HG02938 (cell line): ENCODE data around the gene PTBP1.
"Not testable (repeated sequence)": the region's sequence is repeated elsewhere in the genome, so short reads cannot be mapped to it uniquely, and the experiment has no call there.

Experiments
- ATAC-seq: cut with Tn5 transposase; IDR thresholded peaks from one replicate; pipeline ENCODE4 v1.9.1; 2021; ENCODE audit warnings: mild to moderate bottlenecking, moderate library complexity; ENCODE audit not compliant: unreplicated experiment

The PTBP1 gene

DNA sequence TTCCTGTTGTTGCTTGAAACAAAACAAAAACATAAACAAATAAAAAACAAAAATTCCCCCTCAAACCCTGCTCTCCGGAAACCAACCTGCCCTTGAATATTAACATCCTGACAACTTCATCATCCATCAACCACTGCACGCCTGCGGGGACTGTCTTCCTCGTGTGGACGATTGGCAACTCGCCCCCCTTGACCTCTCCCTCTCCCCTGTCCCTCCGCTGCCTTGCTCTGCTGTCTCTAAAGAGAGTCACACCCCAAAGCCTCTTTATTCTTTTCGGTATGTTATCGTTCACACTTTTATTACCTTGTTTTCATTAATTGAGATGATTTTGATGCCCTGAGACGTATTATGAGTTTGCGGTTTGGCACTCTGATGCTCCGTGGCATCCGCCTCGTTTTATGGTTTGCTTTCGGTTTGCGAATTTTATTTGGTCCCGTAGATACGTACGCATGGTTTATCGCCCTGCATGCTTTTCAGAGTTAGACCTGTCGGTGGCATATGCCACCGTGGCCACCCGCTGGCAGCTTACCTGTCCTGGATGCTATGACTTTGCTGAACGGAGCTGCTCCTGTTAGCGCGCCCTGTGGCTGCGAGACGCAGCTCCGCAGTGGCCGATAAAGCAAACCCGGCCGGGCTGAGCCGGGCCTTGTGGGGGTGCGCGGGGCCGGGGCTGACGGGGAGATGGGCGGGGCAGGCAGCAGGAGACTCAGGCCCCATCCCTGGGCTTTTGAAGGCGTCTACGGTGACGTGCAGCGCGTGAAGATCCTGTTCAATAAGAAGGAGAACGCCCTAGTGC, 10.6 kb downstream of the PTBP1 start:
- ATAC-seq, result no peak

DNA sequence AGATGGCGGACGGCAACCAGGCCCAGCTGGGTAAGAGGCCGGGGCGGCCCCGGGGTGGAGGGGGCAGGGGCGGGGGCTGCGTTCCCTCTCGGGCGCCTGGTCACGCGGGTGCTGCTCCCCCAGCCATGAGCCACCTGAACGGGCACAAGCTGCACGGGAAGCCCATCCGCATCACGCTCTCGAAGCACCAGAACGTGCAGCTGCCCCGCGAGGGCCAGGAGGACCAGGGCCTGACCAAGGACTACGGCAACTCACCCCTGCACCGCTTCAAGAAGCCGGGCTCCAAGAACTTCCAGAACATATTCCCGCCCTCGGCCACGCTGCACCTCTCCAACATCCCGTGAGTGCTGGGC, 11.1 kb downstream of the PTBP1 start:
- ATAC-seq, result no peak

DNA sequence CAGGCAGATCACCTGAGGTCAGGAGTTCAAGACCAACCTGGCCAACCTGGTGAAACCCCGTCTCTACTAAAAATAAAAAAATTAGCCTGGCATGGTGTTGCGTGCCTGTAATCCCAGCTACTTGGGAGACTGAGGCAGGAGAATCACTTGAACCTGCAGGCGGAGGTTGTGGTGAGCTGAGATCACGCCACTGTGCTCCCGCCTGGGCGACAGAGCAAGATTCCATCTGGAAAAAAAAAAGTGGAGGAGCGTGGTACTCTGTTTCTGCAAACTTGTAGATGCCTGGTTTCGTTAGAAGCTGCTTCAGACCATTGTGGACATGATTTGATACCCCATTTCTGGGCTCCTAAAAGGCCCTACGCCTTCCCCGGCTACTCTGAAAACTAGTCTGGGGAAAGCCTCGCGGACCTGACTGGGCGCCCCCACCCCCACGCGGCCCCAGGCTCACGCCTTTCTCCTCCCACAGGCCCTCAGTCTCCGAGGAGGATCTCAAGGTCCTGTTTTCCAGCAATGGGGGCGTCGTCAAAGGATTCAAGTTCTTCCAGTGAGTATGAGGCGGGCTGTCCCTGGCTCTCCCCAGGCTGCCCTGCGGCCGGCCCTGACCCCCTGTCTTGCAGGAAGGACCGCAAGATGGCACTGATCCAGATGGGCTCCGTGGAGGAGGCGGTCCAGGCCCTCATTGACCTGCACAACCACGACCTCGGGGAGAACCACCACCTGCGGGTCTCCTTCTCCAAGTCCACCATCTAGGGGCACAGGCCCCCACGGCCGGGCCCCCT, 13.0 kb downstream of the PTBP1 start:
- no peak for ATAC-seq

GRCh38 chr19:810883-811489, 13.7 kb downstream of the PTBP1 start:
- ATAC-seq, result no peak

GRCh38 chr19:811506-812048, 14.3 kb downstream of the PTBP1 start:
- ATAC-seq, result no peak

DNA sequence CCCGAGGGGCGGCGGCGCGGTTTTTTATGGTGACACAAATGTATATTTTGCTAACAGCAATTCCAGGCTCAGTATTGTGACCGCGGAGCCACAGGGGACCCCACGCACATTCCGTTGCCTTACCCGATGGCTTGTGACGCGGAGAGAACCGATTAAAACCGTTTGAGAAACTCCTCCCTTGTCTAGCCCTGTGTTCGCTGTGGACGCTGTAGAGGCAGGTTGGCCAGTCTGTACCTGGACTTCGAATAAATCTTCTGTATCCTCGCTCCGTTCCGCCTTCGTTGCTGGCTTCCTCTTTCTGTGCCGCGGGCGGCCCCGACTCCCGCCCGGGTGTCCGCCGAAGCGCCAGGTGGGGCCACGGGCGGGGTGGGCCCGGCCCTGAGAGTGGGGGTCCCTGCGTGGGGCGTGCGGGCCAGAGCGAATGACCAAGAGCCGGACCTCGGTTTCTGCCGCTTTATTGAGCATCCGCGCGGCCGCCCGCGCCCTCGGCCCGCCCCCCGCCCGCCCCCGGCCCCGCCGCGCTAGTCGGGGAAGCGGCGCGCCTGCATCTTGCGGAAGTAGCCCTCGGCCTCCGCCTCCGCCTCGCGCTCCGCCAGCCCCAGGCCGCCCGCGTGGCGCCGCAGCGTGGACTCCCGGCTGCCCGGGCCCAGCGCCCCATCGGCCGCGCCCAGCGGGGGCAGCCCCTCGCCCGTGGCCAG, 14.9 kb downstream of the PTBP1 start:
- ATAC-seq, result no peak

DNA sequence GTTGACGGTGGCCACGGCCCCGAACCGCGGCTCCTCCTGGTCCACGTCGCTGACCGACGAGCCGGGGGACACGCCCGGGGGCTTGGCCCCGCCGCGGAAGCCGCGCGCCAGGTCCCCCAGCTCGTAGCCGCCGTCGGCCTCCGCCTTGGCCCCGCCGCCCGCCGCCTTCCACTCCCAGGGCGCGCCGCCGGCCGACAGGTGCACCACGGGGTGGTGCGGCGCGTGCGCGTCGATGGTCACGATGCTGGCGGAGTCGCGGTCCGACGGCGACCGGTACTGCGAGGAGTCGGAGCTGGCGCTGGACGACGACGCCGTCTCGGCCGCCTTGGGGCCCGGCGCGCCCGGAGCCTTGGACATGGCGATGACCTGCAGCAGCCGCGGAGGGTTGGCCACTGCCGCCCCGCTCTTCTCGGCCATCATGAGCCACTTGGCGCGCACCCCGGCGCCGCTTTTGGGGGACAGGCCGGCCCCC, 15.5 kb downstream of the PTBP1 start:
- no peak for ATAC-seq

DNA sequence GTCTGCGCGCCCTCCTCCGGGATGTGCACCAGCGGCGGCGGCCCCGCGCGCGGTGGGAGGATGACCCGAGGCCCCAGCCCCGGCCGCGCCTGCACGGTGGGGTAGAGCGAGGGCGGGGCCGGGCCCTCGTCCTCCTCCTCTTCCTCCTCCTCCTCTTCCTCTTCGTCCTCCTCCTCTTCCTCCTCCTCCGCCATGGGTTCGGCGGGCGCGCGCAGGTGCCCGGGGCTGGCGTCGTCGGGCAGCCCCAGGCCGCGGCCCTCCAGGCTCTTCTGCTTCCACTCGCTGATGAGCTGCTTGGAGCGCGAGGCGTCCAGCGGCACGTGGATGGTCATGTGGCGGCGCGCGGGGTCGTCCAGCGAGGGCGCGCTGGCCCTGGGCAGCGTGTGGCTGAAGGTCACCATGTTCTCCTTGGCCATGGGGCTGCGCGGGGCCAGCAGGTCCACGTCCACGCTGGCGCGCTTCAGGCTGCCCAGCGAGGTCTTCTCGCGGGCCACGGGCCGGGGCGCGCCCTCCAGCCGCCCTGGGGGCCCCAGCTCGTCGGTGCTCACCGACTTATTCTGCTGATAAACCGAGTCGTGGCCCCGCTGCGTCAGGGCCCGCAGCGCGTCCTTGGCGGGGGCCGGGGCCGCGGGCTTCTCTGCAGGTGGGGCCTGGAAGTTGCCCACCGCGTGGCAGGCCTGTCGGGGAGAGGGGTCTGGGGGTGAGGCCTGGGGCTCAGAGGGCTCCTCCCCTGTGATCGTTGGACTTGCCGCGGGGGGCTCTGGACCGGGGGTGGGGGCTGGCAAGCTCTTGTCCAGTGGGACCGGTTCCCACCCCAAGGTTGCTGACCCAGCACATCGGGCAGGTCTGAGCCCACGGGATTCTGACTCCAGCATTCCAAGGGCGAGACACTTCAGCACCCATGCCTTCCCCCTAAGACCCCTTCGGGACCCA, 16.2 kb downstream of the PTBP1 start:
- no peak for ATAC-seq

- no peak for ATAC-seq
These were observed 17.2 kb downstream of the PTBP1 start for GRCh38 chr19:814152-815078.

DNA sequence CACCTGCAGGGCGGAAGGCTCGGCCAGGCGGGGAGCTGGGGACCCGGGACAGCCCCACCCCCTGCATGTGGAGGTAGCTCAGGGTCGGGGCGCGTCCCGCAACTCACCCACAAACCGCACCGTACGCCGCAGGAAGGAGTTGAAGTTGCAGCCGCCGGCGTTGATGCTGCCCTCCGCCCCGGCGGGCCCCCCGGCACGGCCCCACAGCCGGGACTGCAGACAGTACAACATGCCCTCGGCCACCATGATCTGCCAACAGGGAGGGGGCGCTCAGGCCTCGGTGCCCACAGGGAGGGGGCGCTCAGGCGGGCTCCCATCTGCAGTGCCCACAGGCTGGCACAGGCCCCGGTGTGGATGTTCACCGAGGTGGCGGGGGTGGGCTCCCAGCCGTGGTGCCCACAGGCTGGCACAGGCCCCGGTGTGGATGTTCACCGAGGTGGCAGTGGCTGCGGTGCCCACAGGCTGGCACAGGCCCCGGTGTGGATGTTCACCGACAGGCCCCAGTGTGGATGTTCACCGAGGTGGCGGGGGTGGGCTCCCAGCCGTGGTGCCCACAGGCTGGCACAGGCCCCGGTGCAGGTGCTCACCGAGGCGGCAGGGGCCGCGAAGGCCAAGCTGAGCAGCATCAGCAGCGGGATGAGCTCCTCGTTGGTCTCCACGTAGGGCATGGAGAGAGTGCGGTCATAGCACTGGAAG, 18.0 kb downstream of the PTBP1 start:
- ATAC-seq, result no peak

GRCh38 chr19:815775-816499, 18.7 kb downstream of the PTBP1 start:
- no peak for ATAC-seq

GRCh38 chr19:816500-816857, 19.2 kb downstream of the PTBP1 start:
- no peak for ATAC-seq

GRCh38 chr19:820212-820611, 23.0 kb downstream of the PTBP1 start:
- not testable (repeated sequence) for ATAC-seq

DNA sequence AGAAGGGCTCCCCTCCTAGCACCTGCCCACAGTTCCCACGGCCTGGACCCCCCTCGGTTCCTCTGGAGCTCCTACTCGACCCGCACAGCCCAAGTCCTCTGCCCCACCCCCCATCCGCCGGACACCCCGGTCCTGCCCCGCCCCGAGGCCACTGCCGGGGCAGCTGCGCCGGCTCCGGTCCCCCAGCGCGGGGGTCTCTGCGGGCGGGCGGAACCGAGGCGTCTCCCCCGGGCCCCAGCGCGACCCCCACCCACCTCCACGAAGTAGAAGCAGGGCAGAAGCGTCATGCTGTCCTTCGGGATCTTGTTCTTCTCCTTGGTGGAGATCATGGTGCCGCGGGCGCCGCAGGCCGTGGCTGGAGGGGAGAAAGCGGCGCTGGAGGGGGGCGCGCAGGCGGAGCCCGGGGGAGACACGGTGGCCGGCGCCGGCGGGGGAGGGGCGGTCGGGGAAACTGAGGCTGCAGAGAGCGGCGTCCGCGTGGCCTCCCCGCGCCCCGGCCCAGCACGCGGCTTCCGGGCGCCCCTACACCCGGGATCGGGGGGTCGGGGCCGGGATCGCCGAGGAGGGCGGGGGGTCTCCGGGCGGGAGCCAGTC, 24.1 kb downstream of the PTBP1 start:
- ATAC-seq, result no peak

DNA sequence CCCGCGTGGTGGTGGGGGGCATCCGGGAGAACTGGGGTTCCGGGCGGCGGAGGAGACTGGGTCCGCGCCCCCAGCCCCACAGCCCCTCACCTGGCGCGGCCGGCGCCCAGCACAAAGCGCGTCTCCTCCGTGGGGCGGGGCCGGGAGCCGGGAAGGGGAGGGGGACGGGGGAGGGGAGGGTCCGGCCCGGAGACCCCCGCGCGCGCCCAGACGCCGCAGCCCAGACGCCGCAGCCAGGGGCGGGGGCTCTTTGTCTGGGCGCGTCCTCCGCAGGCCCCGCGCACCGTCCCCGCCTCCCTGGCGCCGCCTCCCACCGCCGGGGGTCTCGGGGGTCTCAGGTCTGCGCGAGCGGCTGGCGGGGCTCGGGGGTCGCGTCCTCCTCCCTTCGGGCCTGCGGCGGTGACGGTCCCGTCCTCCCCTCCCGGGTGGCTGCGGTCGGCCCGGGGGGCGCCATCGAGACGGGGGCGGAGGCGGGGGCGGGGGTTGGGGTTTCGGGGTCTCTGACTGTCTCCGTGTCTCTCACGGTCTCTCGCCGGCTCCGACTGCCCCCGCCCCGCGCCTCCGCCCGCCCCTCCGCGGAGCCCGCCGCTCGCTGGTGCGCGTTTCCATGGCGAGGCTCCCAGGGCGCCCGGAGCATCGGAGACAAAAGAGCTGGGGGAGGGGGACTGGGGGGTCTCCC, 24.7 kb downstream of the PTBP1 start, which contains the start of gene PLPPR3:
Gene PLPPR3, minus strand, starts transcription at position 131 of the 679 bp plus-strand sequence. CDS start 396 bp downstream, outside the sequence.
- no peak for ATAC-seq

- no peak for ATAC-seq
These were observed 26.4 kb downstream of the PTBP1 start for GRCh38 chr19:823565-824121.
